ENCODE results near the gene SAFB. TPM values are rescaled to one million over a fixed set of nuclear protein-coding genes. Genes with fewer than 3 reads are reported as not detected.

The SAFB gene
- total RNA-seq, 2 donors from 2014 or later, result 130 to 153 TPM

- H3K9ac ChIP-seq (ENCODE audit: extremely low read depth, low read length, poor library complexity, severe bottlenecking), result no peak overlapping the region
- H3K4me3 Mint-ChIP-seq, result no peak overlapping the region
- DNase-seq, result no peak
- H3K4me1 Mint-ChIP-seq, result peaks cover 7% of the 10 kb centered on the region
- no peaks in the 10 kb centered on the region for H3K9me3 ChIP-seq (ENCODE audit: control insufficient read depth, low read length)
- H3K36me3 Mint-ChIP-seq (ENCODE audit: low read depth), result peaks cover 14% of the 10 kb centered on the region
- WGBS, 2 experiments (ENCODE audit: insufficient coverage in 1 of 2, insufficient read length in 1 of 2), result 92 to 95% methylated on average over 11 to 17 of the region's 17 CpGs
- H3K4me3 ChIP-seq (ENCODE audit: low read length), result no peak overlapping the region
- no peaks in the 10 kb centered on the region for H3K9me3 Mint-ChIP-seq
- H3K27ac ChIP-seq (ENCODE audit: low read depth, low read length), result no peak overlapping the region
- no peak overlapping the region for H3K27ac Mint-ChIP-seq
- peaks cover 8% of the 10 kb centered on the region for H3K36me3 ChIP-seq (ENCODE audit: control insufficient read depth, insufficient read depth, low read length)
- no peaks in the 10 kb centered on the region for H3K27me3 Mint-ChIP-seq (ENCODE audit: insufficient read depth)
- no peaks in the 10 kb centered on the region for H3K27me3 ChIP-seq (ENCODE audit: control insufficient read depth, insufficient read depth, low read length, poor library complexity, severe bottlenecking)
- H3K4me1 ChIP-seq (ENCODE audit: control insufficient read depth, insufficient read depth, low read length), result no peaks in the 10 kb centered on the region
- TF ChIP-seq CTCF (conservative IDR thresholded peaks at IDR 0.05), result no peak
Observed at GRCh38 chr19:5676105-5676771, 53.4 kb downstream of the SAFB start.

- Histone ChIP-seq H3K36me3 (ENCODE audit: control insufficient read depth, insufficient read depth, low read length) (peaks cover 6% of the 10 kb centered on the region), H3K27me3 (ENCODE audit: control insufficient read depth, insufficient read depth, low read length, poor library complexity, severe bottlenecking) (no peaks in the 10 kb centered on the region), H3K9me3 (ENCODE audit: control insufficient read depth, low read length) (no peaks in the 10 kb centered on the region), H3K4me1 (ENCODE audit: control insufficient read depth, insufficient read depth, low read length) (no peaks in the 10 kb centered on the region), H3K4me3 (ENCODE audit: low read length) (no peak overlapping the region), H3K9ac (ENCODE audit: extremely low read depth, low read length, poor library complexity, severe bottlenecking) (no peak overlapping the region), H3K27ac (ENCODE audit: low read depth, low read length) (no peak overlapping the region)
- peaks cover 4% of the 10 kb centered on the region for H3K27me3 Mint-ChIP-seq (ENCODE audit: insufficient read depth)
- WGBS, 2 experiments (ENCODE audit: insufficient coverage in 1 of 2, insufficient read length in 1 of 2), result 93 to 94% methylated on average over 12 to 13 of the region's 13 CpGs
- no peak for TF ChIP-seq CTCF (conservative IDR thresholded peaks at IDR 0.05)
- H3K4me1 Mint-ChIP-seq, result peaks cover 7% of the 10 kb centered on the region
- peaks cover 12% of the 10 kb centered on the region for H3K36me3 Mint-ChIP-seq (ENCODE audit: low read depth)
- DNase-seq, result peak; percentile 48
- H3K27ac Mint-ChIP-seq, result no peak overlapping the region
- H3K4me3 Mint-ChIP-seq, result no peak overlapping the region
- H3K9me3 Mint-ChIP-seq, result no peaks in the 10 kb centered on the region
Observed at GRCh38 chr19:5676772-5677105, 53.9 kb downstream of the SAFB start.

GRCh38 chr19:5677136-5677535, 54.3 kb downstream of the SAFB start:
- no peak for DNase-seq
- WGBS, 2 experiments (ENCODE audit: insufficient coverage in 1 of 2, insufficient read length in 1 of 2), result 88 to 89% methylated on average over 8 to 10 of the region's 10 CpGs
- Histone ChIP-seq H3K27me3 (ENCODE audit: control insufficient read depth, insufficient read depth, low read length, poor library complexity, severe bottlenecking) (no peaks in the 10 kb centered on the region), H3K4me3 (ENCODE audit: low read length) (no peak overlapping the region), H3K4me1 (ENCODE audit: control insufficient read depth, insufficient read depth, low read length) (no peaks in the 10 kb centered on the region), H3K27ac (ENCODE audit: low read depth, low read length) (no peak overlapping the region), H3K36me3 (ENCODE audit: control insufficient read depth, insufficient read depth, low read length) (peaks cover 6% of the 10 kb centered on the region), H3K9ac (ENCODE audit: extremely low read depth, low read length, poor library complexity, severe bottlenecking) (no peak overlapping the region), H3K9me3 (ENCODE audit: control insufficient read depth, low read length) (no peaks in the 10 kb centered on the region)
- peaks cover 7% of the 10 kb centered on the region for H3K27me3 Mint-ChIP-seq (ENCODE audit: insufficient read depth)
- peaks cover 8% of the 10 kb centered on the region for H3K36me3 Mint-ChIP-seq (ENCODE audit: low read depth)
- no peaks in the 10 kb centered on the region for H3K9me3 Mint-ChIP-seq
- no peak overlapping the region for H3K4me3 Mint-ChIP-seq
- peaks cover 10% of the 10 kb centered on the region for H3K4me1 Mint-ChIP-seq
- TF ChIP-seq CTCF (conservative IDR thresholded peaks at IDR 0.05), result no peak
- H3K27ac Mint-ChIP-seq, result no peak overlapping the region
